Tibial nerve (tissue), 4 donors: ENCODE data around the gene SOS1.

ENCODE experiments used
- EP300 ChIP-seq, 2 donors: sonication (generic); formaldehyde crosslinking; IDR thresholded peaks; one replicate each; pipeline ENCODE4 v1.6.1; 2017; ENCODE audit warnings: antibody characterized with exemption in 2 of 2, mild to moderate bottlenecking in 1 of 2
- POLR2A ChIP-seq, 2 donors: fragments of 450-650 bp; IDR thresholded peaks; one replicate each; pipeline ENCODE4 v1.6.1; 2017; ENCODE audit warnings: antibody characterized with exemption in 2 of 2, mild to moderate bottlenecking in 2 of 2, moderate library complexity in 2 of 2
- TF ChIP-seq, protein P1 (sequence below), 5 experiments: fragments of 200-600 bp in 3 of 5; fragments of 450-650 bp in 2 of 5; sonication (generic) in 3 of 5; IDR thresholded peaks; one replicate each; pipeline ENCODE4 v1.5.1; 2016 to 2019; ENCODE audit warnings: antibody characterized with exemption in 5 of 5, mild to moderate bottlenecking in 3 of 5, moderate library complexity in 2 of 5

GRCh38 chr2:38981003-38981669 is 139.7 kb downstream of the SOS1 start:
- TF ChIP-seq, protein P1, sequence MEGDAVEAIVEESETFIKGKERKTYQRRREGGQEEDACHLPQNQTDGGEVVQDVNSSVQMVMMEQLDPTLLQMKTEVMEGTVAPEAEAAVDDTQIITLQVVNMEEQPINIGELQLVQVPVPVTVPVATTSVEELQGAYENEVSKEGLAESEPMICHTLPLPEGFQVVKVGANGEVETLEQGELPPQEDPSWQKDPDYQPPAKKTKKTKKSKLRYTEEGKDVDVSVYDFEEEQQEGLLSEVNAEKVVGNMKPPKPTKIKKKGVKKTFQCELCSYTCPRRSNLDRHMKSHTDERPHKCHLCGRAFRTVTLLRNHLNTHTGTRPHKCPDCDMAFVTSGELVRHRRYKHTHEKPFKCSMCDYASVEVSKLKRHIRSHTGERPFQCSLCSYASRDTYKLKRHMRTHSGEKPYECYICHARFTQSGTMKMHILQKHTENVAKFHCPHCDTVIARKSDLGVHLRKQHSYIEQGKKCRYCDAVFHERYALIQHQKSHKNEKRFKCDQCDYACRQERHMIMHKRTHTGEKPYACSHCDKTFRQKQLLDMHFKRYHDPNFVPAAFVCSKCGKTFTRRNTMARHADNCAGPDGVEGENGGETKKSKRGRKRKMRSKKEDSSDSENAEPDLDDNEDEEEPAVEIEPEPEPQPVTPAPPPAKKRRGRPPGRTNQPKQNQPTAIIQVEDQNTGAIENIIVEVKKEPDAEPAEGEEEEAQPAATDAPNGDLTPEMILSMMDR (IDR thresholded peaks at IDR 0.05) = no peak
- no peak for TF ChIP-seq EP300 (IDR thresholded peaks at IDR 0.05)
- TF ChIP-seq POLR2A (IDR thresholded peaks at IDR 0.05) = no peak
